Activated CD8-positive, alpha-beta memory T cell treated with anti-CD3 and anti-CD28 coated beads, Interleukin-2, amount 50 U/mL, for 48 hours (primary cell): ENCODE results near the gene SMPD3.
A peak's percentile ranks its signal among the peaks of the same experiment; 100 is the strongest.
"Not testable (repeated sequence)": the region's sequence is repeated elsewhere in the genome, so short reads cannot be mapped to it uniquely, and the experiment has no call there.

Source experiments
- DNase-seq: peaks from one replicate; pipeline ENCODE4 v3.0.0-alpha.2; 2020

Gene SMPD3

DNA sequence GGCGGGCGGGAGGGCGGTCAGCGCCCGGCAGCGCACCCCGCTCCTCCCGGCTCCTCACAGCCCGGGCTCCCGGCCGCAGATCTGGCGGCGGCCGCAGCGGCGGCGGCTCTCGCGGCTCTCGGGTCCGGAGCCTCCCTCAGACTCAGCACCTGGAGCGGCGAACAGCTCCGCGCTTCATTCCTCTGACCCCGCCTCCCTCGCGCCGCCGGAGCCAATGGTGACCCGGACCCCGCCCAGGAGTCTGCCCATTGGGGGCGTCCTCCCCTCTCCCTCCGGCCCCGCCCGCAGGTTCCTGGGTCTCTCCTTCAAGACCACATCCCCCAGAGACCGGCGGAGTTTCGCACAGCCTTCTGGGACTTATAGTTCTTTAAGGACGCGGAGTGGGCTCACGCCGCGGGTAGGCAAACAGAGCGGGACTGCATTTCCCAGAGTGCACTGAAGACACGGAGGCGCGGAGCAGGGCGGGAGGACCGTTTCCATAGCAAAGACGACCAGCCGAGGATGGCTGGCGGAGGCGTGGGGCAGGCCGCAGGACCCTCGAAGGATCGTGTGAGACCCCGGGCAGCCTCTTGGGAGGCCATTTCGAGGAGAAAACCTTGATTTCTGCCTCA is at the start of gene SMPD3:
TSS of gene SMPD3 (minus strand) at position 149 of the 611 bp plus-strand sequence. CDS start 76,327 bp downstream, outside the sequence.
- DNase-seq = peak; percentile 98

DNA sequence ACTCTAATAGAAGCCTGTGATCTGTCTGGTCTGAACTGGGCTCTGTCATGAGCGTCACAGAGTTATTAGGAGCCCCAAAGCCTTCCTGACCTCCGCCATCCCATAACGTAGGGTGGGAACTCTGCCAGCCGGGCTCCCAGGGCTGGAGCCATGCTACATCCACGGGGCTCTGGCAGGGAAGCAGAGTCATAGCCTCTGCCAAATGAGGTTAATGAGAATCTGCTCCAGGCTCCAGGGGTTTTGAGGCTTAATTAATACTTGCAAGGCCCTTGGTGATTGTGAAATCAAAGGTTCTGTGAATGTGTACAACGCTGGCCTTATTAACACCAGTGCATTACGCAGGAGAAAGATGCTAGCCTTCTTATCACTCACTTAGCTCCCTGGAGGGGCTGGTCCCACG is 48.4 kb upstream of the SMPD3 start:
- no peak for DNase-seq

DNA sequence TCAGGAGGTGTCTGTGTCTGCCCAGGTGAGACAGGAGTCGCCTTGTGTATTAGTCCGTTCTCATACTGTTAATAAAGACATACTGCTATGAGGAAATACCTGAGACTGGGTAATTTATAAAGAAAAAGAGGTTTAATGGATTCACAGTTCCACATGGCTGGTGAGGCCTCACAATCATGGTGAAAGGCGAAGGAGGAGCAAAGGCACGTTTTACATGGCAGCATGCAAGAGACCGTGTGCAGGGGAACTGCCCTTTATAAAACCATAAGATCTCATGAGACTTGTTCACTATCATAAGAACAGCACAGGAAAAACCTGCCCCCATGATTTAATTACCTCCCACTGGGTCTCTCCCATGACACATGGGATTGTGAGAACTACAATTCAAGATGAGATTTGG is 46.0 kb upstream of the SMPD3 start:
- DNase-seq = not testable (repeated sequence)

DNA sequence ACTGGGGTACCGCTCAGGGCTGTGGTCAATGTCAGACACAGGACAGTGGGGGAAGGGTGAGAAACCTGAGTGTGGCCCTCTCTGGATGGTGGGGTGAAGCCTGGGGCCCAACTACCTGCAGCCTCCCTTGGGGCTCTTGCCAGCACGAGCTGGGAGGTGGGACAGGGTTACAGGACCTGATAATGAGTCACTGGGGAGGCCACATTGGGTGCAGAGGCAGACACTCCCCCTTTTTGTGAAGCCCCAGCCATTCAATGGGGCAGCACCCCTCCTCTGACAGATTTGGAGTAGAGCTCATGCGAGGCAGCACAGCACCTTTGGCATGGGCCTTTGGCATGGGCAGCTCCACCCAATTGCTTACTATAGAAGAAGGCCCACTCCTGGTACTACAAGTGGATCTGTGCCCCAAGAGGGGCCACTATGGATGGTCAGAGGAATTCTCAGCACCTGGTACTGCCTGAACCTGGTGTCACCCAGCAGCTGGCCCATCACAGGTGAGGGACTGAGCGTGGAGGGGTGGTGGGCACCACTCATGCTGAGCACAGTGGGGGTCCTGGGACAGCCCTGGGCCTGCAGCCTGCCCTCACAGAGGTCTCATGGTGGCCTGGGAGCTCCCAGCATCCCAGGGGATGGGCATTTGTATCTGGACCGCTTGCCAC is 45.2 kb upstream of the SMPD3 start:
- no peak for DNase-seq

DNA sequence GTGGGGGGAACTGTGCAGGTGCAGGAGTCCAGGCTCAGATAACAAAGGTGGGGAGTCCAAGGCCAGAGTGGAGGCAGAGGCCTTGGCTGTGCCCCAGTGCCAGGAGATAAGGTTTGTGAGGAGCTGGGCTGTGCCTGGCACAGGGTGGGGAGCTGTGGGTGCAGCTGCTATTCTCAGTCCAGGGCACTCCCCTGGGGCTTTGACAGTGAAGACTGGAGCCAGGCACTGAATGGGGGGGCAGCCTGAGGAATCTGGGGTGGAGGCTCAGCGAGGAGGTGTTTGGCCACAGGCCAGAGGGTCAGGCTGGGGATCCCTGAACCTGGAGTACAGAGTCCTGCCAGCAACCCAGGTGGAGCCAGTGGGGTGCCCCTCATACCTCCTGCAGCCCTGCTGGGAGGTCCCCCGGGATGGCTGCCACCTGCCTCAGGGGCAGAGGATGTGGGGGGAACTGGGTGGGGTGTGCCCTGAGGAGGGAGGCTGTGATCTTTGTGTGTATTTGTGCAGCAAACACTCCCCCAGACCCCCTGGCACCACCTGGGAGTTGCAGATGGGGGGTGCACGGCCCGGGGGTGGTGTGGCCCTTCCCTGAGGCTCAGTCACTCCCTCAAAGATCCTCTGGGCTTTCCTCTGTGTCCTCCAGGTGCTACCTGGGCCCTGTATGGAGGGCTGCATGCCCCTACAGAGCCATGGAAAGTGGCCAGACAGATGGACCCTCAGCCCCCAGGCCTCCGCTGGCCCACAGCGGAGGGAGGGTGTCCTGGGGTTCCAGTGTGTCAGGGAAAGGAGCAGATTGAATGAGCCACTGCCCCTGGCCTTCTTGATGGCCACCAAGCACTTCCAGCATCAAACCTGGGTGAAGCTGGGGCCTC is 44.5 kb upstream of the SMPD3 start:
- DNase-seq = no peak

DNA sequence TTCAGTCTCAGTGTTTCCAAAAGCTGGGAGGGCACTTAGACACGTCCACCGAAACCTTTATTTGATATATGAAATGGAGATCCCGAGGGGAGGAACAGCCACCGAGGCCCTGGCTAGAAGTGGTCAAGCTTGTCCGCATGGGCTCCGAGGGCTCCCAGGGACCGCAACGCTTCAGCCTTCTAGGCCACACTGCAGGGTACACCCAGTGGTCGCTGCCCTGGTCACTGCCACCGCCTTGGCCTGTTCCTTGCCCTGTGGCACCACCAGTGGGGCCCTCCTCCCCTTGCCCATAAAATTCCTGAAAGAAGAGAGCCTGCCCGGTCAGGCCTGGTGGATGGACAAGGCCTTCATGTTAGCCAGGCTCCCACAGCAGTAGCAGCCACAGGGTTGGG is 43.8 kb upstream of the SMPD3 start:
- DNase-seq = no peak

DNA sequence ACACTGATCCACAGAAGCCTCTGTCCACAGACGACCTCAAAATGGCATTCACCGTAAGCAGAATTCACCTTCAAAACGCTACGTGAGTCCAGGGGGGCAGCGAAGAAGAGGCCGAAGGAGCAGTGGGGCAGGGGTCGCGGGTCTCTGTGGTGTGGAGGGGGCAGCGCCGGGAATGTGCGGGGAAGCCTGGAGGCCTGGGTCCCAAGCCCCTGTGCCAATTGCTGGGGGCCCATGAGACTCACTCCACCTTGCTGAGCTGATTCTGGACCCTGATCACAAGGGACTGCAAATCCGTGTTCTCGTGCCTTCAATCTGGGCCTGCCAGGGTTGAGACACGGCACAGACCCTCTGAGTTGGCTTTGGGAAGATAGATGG is 43.3 kb upstream of the SMPD3 start:
- no peak for DNase-seq

DNA sequence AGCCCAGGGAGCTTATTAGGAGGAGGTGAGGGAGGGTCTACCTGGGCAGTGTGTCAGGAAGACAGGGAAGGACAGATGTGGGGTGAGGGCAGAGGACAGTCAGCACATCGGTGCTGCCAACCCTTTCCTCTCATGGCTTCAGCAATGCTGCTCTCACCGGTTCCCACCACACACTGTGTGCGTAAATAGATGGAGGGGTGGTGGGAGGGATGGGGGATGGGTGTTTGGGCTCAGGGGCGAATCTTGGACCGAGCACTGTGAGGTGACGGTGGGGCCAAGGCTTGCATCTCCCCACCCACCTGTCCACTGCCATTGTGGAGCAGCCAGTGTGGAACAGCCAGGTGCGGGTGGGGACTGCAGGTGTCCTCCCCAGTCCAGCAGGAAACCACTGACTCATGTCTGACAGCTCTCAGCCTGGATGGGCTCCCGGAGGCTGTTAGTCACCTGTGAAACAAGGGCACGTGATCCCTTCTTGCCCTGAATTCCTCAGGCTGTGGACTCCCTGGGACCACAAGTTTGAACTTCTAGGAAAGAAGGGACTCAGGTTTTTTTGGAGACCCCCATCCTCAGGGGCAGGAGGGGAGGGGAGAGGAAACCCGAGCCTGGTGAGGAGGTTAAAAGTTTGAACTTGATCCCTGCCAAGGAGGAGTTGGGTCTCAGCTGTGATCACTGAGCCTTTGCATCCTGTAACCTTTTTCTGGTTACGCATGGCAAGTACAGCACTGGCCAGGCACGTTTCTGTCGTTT is 42.7 kb upstream of the SMPD3 start:
- DNase-seq = no peak

DNA sequence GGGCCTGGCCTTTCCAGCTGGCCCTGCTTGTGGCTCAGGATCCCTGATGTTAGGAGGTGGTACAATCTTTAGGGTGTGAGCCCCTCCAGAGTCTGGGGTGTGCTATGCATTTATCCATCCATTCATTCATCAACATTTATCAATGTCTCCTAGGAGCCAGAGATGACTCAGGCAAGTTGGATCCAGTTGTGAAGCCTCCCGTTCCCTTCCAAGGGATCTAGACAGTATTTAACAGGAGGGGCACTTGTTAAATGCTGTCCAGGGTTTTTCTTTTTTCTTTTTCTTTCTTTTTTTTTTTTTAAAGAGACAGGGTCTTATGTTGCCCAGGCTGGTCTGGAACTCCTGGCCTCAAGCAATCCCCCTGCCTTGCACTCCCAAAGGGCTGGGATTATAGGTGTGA is 42.0 kb upstream of the SMPD3 start:
- DNase-seq = no peak

DNA sequence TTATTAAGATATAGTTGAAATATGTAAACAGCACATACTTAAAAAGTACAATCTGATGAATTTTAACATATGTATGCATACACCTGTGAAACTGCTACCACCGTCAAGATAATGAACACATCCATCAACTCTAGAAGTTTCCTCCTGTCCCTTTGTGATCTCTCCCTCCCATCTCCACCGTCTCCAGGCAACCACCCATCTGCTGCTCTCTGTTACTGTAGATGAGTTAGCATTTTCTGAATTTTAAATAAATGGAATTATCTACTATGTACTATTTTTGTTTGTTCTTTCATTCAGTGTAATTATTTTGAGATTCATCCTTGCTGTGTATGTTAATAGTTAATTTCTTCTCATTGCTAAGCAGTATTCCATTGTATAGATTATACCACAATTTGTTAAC is 40.2 kb upstream of the SMPD3 start:
- no peak for DNase-seq

DNA sequence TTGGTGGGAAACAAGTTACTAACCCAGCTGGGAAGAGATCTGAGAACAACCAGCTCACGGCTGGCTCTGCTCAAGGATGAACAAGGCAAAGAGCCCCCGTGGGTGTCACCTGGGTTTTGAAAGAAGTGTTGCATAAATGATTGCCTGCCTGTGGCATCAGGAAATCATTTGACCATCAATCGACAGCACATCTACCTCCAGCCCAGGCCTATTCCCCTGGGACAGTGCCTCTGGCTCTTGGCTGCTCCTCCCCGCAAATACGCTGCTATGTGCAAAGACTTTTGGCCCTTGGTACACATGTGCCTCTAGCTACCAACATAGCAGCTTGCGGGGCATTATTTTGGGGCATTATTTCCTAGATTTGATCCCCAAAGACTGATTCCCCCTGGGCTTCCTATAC is 39.4 kb upstream of the SMPD3 start:
- no peak for DNase-seq

DNA sequence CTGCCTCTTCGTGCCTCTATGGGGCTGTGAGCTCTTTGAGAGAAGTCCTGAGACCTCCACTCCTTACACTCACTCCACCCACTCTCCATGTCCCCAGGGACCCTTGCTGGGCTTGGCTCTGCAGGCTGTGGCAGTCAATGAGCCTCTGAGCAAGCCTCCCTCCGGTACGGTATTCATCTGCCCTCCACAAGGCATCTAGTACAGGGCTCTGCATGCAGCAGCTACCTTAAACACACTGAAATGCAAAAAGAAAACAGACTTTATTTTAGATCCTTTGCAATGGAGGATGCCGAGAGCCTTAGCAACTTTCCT is 38.9 kb upstream of the SMPD3 start:
- no peak for DNase-seq

DNA sequence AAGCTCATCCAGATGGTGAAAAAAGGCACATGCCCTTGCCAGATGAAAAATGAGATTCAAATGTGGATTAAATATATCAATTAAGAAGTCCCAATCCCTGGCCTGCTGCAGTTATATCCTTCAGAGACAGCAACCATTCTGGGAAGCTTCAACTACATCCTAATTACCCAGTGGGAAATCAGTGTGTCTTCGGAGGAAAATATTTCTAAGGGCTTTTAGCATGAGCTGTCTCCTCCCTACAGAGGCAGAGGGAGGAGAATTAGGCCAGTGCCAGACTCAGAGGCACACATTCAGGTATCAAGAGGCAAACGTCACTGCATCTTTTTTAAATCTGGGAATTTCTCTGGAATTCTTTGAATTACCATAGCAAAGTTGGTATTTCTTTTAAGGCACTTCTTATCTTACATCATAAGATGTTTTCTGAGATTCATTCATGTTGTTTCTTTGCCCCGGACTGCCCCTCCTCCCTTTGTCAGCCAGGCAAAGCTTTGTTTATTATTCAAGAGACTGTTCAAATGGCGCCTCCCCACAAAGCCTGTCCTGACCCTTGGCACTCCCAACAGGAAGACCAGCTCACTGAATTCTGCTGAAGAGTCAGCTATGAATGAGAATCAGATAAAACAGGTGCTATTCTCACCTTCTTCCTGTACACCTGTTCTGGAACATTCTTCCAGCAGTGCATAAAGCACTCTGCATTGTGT is 38.3 kb upstream of the SMPD3 start:
- DNase-seq = no peak

DNA sequence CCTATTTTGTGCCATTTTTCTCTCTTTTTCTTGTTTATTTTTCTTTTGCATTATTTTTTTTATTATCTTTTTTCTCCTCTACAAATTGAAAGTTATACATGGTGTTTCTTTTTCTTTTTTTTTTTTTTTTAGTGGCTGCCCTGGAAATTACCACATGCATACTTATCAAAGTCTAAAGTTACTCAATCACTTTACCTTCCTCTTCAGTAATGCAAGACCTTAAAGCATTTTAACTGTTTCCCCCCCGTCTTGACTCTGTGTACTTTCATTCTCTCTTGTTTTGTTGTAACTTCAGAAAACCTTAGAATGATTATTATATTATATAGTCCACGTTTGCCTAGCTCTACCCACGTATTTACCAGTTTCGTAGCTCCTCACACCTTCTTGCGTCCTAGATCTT is 33.3 kb upstream of the SMPD3 start:
- DNase-seq = no peak

DNA sequence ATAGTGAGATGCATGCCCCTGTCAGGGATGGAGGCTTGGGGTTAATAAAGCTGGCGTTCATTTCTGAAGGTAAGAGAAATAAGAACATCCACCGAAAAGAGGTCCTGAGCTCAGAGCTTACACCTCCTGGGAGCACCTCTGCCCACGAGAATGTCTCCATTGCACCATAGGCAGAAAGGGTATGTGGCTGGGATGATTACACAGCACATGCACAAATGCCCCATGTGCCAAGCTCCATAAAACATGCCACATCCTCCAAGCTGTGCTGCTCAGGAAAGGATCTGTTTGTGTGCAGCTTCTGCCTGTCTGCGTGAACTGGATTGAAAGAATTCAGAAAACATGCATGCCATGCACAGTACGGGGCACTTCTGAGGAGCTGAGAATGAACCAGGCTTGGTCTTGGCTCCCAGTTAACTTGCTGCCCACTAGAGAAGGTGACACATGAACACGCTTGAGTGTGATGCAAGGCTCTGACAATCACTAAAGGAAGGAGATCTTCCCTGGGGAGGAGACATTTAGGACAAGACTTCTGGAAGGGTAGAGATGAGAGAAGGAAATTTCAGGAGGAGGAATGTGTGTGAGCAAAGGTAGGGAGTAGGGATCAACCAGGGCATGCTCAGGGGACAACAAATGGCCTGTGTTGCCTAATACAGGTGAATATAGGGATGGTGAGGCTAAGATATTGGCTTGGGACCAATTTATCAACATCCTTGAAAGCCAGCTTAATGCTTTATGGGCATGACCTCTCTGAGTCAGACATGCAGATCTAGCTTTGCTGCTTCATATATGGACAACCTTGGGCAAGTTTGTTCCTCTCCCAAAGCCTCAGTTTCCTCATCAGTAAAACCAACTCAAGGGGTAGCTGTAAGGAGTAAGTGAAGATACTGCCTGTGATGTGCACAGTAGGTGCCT is 32.0 kb upstream of the SMPD3 start:
- DNase-seq = no peak

DNA sequence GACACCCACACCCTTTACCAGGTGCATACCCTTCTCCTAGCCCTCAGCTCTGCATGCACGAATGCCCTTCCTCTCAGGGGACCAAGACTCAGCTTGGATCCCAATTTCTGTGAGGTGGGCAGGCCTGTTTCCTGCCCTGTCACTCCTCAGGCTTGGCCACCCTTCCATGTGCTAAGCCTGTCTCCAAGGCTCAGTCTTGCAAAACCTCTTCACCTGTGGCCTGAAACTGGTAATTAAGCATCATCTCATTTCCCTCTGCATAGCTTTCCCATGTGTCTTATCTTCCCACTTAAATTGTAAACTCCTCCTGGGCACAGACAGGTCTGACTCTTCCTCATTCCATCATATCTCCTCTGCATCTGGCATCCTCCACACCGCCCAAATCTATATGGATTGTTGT is 31.0 kb upstream of the SMPD3 start:
- no peak for DNase-seq

DNA sequence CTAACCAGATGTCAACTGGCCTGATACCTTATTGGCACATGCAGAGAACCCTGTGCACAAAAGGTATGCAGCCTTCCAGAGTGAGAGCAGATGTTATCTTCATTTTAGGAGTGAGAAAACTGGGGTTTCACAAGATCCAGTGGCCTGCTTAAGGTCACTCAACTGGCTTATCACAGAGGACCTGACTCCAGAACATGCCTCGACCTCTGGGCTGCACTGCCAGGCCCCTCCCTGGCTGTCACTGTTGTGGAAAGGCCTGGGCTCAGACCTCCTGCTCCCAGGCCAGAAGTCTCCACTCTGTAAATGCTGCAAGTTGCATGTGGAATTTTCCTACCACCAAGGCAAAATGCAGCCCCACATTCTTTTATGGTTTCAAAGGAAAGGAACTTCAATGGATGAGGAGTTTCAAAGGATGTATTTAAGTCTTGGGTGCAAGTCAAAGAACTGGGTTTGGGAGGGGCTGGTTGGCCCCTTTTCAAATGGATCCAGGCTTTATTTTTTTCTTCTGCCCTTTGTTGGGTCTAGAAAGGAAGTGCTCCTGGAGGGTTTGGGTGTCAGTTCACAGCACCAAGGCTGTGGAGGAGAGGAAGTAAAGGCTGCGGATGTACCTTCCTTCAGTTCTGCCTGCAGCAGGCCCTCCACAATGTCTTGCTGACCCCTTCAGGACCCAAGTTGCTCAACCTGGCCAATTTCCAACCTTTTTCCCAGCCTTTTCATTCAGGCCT is 30.4 kb upstream of the SMPD3 start:
- no peak for DNase-seq

DNA sequence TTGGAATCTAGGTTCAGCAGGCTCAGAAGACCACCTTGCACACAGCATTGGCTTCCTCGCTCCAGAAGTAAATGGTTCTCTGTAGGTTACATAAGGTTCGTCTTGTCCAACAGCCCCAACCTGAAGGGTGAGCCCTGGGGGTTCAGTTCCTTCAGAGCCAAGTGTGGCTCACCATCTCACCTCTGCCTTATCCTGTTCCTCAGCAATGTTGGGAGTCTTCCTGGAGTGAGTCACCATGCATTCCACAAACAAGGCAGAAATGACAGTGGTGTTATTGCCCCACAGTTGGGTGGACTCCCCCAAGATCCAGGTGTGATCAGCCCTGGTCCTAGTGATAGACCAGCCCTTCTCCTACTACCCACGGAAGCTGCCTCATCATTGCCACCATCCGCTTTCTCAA is 26.8 kb upstream of the SMPD3 start:
- no peak for DNase-seq

DNA sequence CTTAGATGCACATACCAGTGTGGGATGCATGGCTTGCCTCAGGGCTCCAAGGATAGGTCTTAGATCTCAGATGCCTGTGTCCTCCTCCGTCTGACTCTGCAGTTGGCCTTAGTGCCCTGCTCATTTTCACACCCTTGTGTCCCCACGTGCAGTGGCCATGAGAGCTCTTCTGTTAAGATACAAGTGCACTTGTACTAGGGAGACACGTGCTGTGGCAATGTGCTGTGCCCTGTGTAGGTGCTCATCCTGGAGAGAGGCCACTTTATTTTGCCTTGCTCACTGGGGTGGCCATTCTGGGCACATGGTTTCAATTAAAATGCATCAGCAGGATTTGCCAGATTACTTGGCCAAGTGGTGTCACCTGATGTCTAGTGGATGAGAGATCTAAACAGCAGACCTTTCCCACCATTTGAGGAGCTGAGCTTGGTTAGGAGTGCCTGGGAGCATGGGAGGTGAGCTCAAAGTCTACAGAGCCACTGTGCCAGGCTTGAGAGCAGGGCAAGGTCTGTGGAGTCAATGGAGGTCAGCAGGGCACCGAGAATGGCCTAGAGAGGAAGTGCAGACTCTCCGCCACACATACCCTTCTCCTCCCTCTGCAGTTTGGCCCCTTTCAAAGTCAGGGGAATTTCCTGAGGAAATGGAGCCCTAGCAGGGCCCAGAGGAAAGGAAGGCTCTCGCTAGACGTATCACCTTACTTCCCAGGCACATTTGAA is 25.2 kb upstream of the SMPD3 start:
- no peak for DNase-seq

DNA sequence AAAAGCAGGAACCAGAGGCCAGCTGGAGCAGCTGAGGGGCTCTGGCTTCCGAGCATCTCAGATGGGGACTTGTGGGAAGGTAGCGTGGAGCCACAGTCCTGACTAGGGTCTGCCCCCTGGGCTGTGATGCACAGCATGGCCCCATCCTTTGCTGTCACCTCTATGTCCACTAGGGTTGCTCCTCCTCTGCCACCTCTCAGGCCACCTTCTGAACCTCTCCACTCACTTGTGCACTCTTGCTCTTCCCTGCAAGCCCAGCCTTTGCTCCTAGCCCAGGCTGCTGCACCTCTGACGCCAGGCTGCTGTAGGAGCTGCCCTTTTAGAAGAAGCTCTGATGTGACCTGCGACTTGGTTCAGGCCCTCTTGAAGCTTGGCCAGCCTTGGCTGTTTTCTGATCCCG is 24.3 kb upstream of the SMPD3 start:
- DNase-seq = no peak
